HG02840 (cell line): ENCODE data around the gene SLC10A4.
"Not testable (repeated sequence)": the region's sequence is repeated elsewhere in the genome, so short reads cannot be mapped to it uniquely, and the experiment has no call there.

Experiments
- ATAC-seq: cut with Tn5 transposase; IDR thresholded peaks from one replicate; pipeline ENCODE4 v1.9.1; 2021; ENCODE audit warnings: mild to moderate bottlenecking, moderate library complexity, moderate number of reproducible peaks; ENCODE audit not compliant: unreplicated experiment, low FRiP score

Gene SLC10A4

GRCh38 chr4:48483006-48483776 is at the start of gene SLC10A4:
Gene SLC10A4, plus strand, starts transcription at chr4:48483343. Its CDS starts 219 bp downstream, at chr4:48483562.
- ATAC-seq = no peak

GRCh38 chr4:48436318-48436717 is 46.8 kb upstream of the SLC10A4 start:
- ATAC-seq = no peak

- no peak for ATAC-seq
Observed at GRCh38 chr4:48439988-48440387, 43.2 kb upstream of the SLC10A4 start.

GRCh38 chr4:48440914-48441313 is 42.2 kb upstream of the SLC10A4 start:
- ATAC-seq = not testable (repeated sequence)

GRCh38 chr4:48445704-48446103 is 37.4 kb upstream of the SLC10A4 start:
- no peak for ATAC-seq

- ATAC-seq = no peak
Observed at GRCh38 chr4:48446642-48447041, 36.5 kb upstream of the SLC10A4 start.

- ATAC-seq = no peak
Observed at GRCh38 chr4:48449151-48449550, 34.0 kb upstream of the SLC10A4 start.

- no peak for ATAC-seq
Observed at GRCh38 chr4:48450740-48451139, 32.4 kb upstream of the SLC10A4 start.

- not testable (repeated sequence) for ATAC-seq
Observed at GRCh38 chr4:48451656-48452055, 31.5 kb upstream of the SLC10A4 start.

- no peak for ATAC-seq
Observed at GRCh38 chr4:48454591-48454990, 28.6 kb upstream of the SLC10A4 start.

GRCh38 chr4:48461000-48461399 is 22.1 kb upstream of the SLC10A4 start:
- ATAC-seq = no peak

GRCh38 chr4:48462363-48462762 is 20.8 kb upstream of the SLC10A4 start:
- no peak for ATAC-seq

- ATAC-seq = no peak
Observed at GRCh38 chr4:48467442-48467841, 15.7 kb upstream of the SLC10A4 start.

- no peak for ATAC-seq
Observed at GRCh38 chr4:48467891-48468290, 15.3 kb upstream of the SLC10A4 start.

GRCh38 chr4:48470137-48470536 is 13.0 kb upstream of the SLC10A4 start:
- no peak for ATAC-seq

GRCh38 chr4:48470570-48470969 is 12.6 kb upstream of the SLC10A4 start:
- no peak for ATAC-seq

- ATAC-seq = no peak
Observed at GRCh38 chr4:48472794-48473193, 10.3 kb upstream of the SLC10A4 start.

GRCh38 chr4:48475770-48476169 is 7.4 kb upstream of the SLC10A4 start:
- no peak for ATAC-seq

- no peak for ATAC-seq
Observed at GRCh38 chr4:48478273-48478672, 4.9 kb upstream of the SLC10A4 start.

- ATAC-seq = no peak
Observed at GRCh38 chr4:48481581-48481980, 1.6 kb upstream of the SLC10A4 start.

- no peak for ATAC-seq
Observed at GRCh38 chr4:48483777-48484493, 792 bp downstream of the SLC10A4 start.
